ENCODE data around the gene PHACTR2.

PHACTR2 gene

GRCh38 chr6:143732536-143732935 is 54.8 kb downstream of the PHACTR2 start:
- no peak for TF ChIP-seq EGR1 (IDR thresholded peaks at IDR 0.05)
- TF ChIP-seq, protein P1, sequence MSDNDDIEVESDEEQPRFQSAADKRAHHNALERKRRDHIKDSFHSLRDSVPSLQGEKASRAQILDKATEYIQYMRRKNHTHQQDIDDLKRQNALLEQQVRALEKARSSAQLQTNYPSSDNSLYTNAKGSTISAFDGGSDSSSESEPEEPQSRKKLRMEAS (IDR thresholded peaks at IDR 0.05): no peak
- no peak for TF ChIP-seq TEAD4 (IDR thresholded peaks at IDR 0.05)
- no peak for TF ChIP-seq REST (IDR thresholded peaks at IDR 0.05; ENCODE audit: low read depth)
- TF ChIP-seq EP300 (IDR thresholded peaks at IDR 0.05; ENCODE audit: borderline replicate concordance): no peak
- TF ChIP-seq TCF12 (IDR thresholded peaks at IDR 0.05; ENCODE audit: low read depth): no peak

GRCh38 chr6:143733510-143733909 is 55.7 kb downstream of the PHACTR2 start:
- TF ChIP-seq TEAD4 (IDR thresholded peaks at IDR 0.05) (no peak), FOXM1 (IDR thresholded peaks at IDR 0.05; ENCODE audit: borderline replicate concordance, low read depth) (no peak), CEBPB (IDR thresholded peaks at IDR 0.05) (no peak)

GRCh38 chr6:143734641-143735063 is 56.9 kb downstream of the PHACTR2 start:
- TF ChIP-seq REST (IDR thresholded peaks at IDR 0.05; ENCODE audit: low read depth): no peak
- no peak for TF ChIP-seq EGR1 (IDR thresholded peaks at IDR 0.05)
- TF ChIP-seq EP300 (IDR thresholded peaks at IDR 0.05; ENCODE audit: borderline replicate concordance): no peak
- no peak for TF ChIP-seq TAF1 (IDR thresholded peaks at IDR 0.05; ENCODE audit: low read depth)
- TF ChIP-seq, protein P1 (IDR thresholded peaks at IDR 0.05): no peak
- no peak for TF ChIP-seq RAD21 (IDR thresholded peaks at IDR 0.05; ENCODE audit: low read depth)
- no peak for TF ChIP-seq NFIC (IDR thresholded peaks at IDR 0.05)
- no peak for TF ChIP-seq CREB1 (IDR thresholded peaks at IDR 0.05; ENCODE audit: low read depth)
- TF ChIP-seq ZBTB7A (IDR thresholded peaks at IDR 0.05; ENCODE audit: low read depth): no peak
- TF ChIP-seq TCF12 (IDR thresholded peaks at IDR 0.05; ENCODE audit: low read depth): no peak
- no peak for TF ChIP-seq TEAD4 (IDR thresholded peaks at IDR 0.05)
- TF ChIP-seq USF1 (IDR thresholded peaks at IDR 0.05): no peak
- no peak for TF ChIP-seq FOXM1 (IDR thresholded peaks at IDR 0.05; ENCODE audit: borderline replicate concordance, low read depth)
- TF ChIP-seq YY1 (IDR thresholded peaks at IDR 0.05; ENCODE audit: low read depth): no peak
- TF ChIP-seq CEBPB (IDR thresholded peaks at IDR 0.05): no peak

GRCh38 chr6:143739341-143739851 is 61.6 kb downstream of the PHACTR2 start:
- TF ChIP-seq RAD21 (IDR thresholded peaks at IDR 0.05; ENCODE audit: low read depth): no peak
- no peak for TF ChIP-seq YY1 (IDR thresholded peaks at IDR 0.05; ENCODE audit: low read depth)
- no peak for TF ChIP-seq TAF1 (IDR thresholded peaks at IDR 0.05; ENCODE audit: low read depth)
- no peak for TF ChIP-seq CEBPB (IDR thresholded peaks at IDR 0.05)
- TF ChIP-seq, protein P1 (IDR thresholded peaks at IDR 0.05): no peak
- TF ChIP-seq TCF12 (IDR thresholded peaks at IDR 0.05; ENCODE audit: low read depth): no peak
- no peak for TF ChIP-seq REST (IDR thresholded peaks at IDR 0.05; ENCODE audit: low read depth)
- no peak for TF ChIP-seq NFIC (IDR thresholded peaks at IDR 0.05)
- no peak for TF ChIP-seq TEAD4 (IDR thresholded peaks at IDR 0.05)
- TF ChIP-seq EGR1 (IDR thresholded peaks at IDR 0.05): no peak
- TF ChIP-seq CREB1 (IDR thresholded peaks at IDR 0.05; ENCODE audit: low read depth): no peak
- TF ChIP-seq ZBTB7A (IDR thresholded peaks at IDR 0.05; ENCODE audit: low read depth): no peak
- no peak for TF ChIP-seq FOXM1 (IDR thresholded peaks at IDR 0.05; ENCODE audit: borderline replicate concordance, low read depth)
- TF ChIP-seq USF1 (IDR thresholded peaks at IDR 0.05): no peak
- TF ChIP-seq EP300 (IDR thresholded peaks at IDR 0.05; ENCODE audit: borderline replicate concordance): no peak

All from Ishikawa (cell line).